ENCODE data around the gene KISS1R.

Gene KISS1R

DNA sequence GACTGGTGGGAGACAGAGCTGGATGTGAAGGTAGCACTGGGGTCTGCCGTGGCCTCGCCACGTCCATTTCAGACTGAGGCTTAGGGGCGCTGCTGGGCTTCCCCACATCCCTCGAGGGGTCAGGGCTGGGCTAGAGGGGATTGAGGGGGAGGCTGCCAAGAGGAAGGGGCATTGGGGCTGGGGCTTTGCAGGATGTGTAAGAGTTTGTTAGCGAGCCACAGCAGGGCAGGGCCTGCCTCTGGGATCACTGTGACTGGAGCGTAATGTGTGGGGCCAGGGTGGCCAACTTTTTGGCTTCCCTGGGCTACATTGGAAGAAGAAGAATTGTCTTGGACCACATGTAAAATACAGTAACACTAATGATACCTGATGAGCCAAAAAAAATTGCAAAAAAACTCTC is 22.8 kb downstream of the KISS1R start:
- H3K4me2 ChIP-seq (ENCODE audit: low read length) = no peak overlapping the region

DNA sequence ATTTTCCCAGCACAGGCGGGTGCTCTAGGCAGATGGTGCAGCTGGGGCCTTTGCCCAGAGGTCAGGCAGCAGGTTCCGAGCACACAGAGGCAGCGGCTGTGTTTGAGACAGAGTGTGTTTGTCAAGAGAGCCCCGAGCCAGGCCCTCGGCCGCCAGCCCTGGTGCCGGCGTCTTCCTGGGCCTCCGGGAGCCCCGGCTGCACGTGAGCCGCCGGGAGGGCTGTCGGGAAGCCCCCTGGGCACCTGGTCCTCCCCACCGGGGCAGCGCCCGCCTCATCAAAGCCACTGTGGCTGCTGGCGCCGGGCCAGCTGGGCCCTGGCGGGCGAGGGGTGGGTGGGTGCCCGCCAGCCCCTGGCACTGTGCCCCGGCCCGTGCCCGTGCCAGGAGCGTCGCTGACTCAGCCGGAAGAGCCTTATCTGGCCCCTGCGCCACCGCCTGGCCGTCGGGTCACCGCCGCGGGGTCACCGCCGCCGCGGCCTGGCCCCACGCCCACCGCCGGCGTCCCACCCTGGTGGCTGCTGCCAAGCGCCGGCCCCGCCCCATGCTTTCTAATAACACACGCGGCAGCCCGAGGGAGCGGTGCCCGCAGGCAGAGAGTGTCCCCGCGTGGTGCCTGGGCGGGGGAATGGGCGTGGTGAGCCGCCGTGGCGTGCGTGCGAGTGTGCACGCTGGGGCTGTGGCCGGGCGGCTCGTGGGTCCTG is 23.6 kb downstream of the KISS1R start:
- Histone ChIP-seq H3K36me3 (ENCODE audit: insufficient read depth, low read length) (no peaks in the 10 kb centered on the region), H3K9ac (ENCODE audit: low read length) (no peak overlapping the region), H3K4me3 (ENCODE audit: low read depth, low read length, poor library complexity, severe bottlenecking) (no peak overlapping the region), H3K4me2 (ENCODE audit: low read length) (no peak overlapping the region), H2AFZ (ENCODE audit: low read length) (no peak overlapping the region), H3K4me1 (ENCODE audit: insufficient read depth, low read length, severe bottlenecking) (no peaks in the 10 kb centered on the region), H3K9me2 (ENCODE audit: low read depth, low read length) (no peaks in the 10 kb centered on the region), H3K27ac (ENCODE audit: low read depth, low read length, poor library complexity, severe bottlenecking) (no peak overlapping the region), H3F3A (ENCODE audit: insufficient read depth, low read length) (no peaks in the 10 kb centered on the region), H3K27me3 (ENCODE audit: insufficient read depth, low read length) (peaks cover 29% of the 10 kb centered on the region; the same call in 1 of the 2 replicates), H3K9me3 (ENCODE audit: low read length) (0 out of 2 replicates have a peak, but pooled peaks cover 2% of the 10 kb centered on the region), H4K20me1 (ENCODE audit: insufficient read depth, low read length) (no peaks in the 10 kb centered on the region), H3K79me2 (ENCODE audit: insufficient read depth, low read length) (no peaks in the 10 kb centered on the region)
- no peak for TF ChIP-seq CTCF (IDR thresholded peaks at IDR 0.05; ENCODE audit: low read length)
- no peak for TF ChIP-seq EZH2 (IDR thresholded peaks at IDR 0.05; ENCODE audit: borderline replicate concordance, low read length)

More for the DNA sequence above, 22.8 kb downstream of the KISS1R start:
- TF ChIP-seq EZH2 (IDR thresholded peaks at IDR 0.05; ENCODE audit: borderline replicate concordance, low read length) = no peak
- no peak for TF ChIP-seq CTCF (IDR thresholded peaks at IDR 0.05; ENCODE audit: low read length)
- Histone ChIP-seq H3K27ac (ENCODE audit: low read depth, low read length, poor library complexity, severe bottlenecking) (no peak overlapping the region), H2AFZ (ENCODE audit: low read length) (no peak overlapping the region), H3K9ac (ENCODE audit: low read length) (no peak overlapping the region), H3K9me2 (ENCODE audit: low read depth, low read length) (no peaks in the 10 kb centered on the region), H3K4me1 (ENCODE audit: insufficient read depth, low read length, severe bottlenecking) (no peaks in the 10 kb centered on the region), H3K9me3 (ENCODE audit: low read length) (0 out of 2 replicates have a peak, but pooled peaks cover 2% of the 10 kb centered on the region), H4K20me1 (ENCODE audit: insufficient read depth, low read length) (no peaks in the 10 kb centered on the region), H3K27me3 (ENCODE audit: insufficient read depth, low read length) (peaks cover 29% of the 10 kb centered on the region; the same call in 1 of the 2 replicates), H3K4me3 (ENCODE audit: low read depth, low read length, poor library complexity, severe bottlenecking) (no peak overlapping the region), H3F3A (ENCODE audit: insufficient read depth, low read length) (no peaks in the 10 kb centered on the region), H3K79me2 (ENCODE audit: insufficient read depth, low read length) (no peaks in the 10 kb centered on the region), H3K36me3 (ENCODE audit: insufficient read depth, low read length) (no peaks in the 10 kb centered on the region)

GRCh38 chr19:941292-942132 is 24.4 kb downstream of the KISS1R start:
- Histone ChIP-seq H3K27ac (ENCODE audit: low read depth, low read length, poor library complexity, severe bottlenecking) (no peak overlapping the region), H3K9me2 (ENCODE audit: low read depth, low read length) (no peaks in the 10 kb centered on the region), H3K79me2 (ENCODE audit: insufficient read depth, low read length) (no peaks in the 10 kb centered on the region), H3K9me3 (ENCODE audit: low read length) (0 out of 2 replicates have a peak, but pooled peaks cover 2% of the 10 kb centered on the region), H3K27me3 (ENCODE audit: insufficient read depth, low read length) (peaks cover 29% of the 10 kb centered on the region; the same call in 1 of the 2 replicates), H4K20me1 (ENCODE audit: insufficient read depth, low read length) (no peaks in the 10 kb centered on the region), H3K36me3 (ENCODE audit: insufficient read depth, low read length) (no peaks in the 10 kb centered on the region), H3K9ac (ENCODE audit: low read length) (no peak overlapping the region), H3K4me3 (ENCODE audit: low read depth, low read length, poor library complexity, severe bottlenecking) (no peak overlapping the region), H3F3A (ENCODE audit: insufficient read depth, low read length) (no peaks in the 10 kb centered on the region), H3K4me2 (ENCODE audit: low read length) (no peak overlapping the region), H2AFZ (ENCODE audit: low read length) (no peak overlapping the region), H3K4me1 (ENCODE audit: insufficient read depth, low read length, severe bottlenecking) (no peaks in the 10 kb centered on the region)
- TF ChIP-seq EZH2 (IDR thresholded peaks at IDR 0.05; ENCODE audit: borderline replicate concordance, low read length) (no peak), CTCF (IDR thresholded peaks at IDR 0.05; ENCODE audit: low read length) (no peak)
